Transverse colon (tissue), 4 donors: ENCODE measurements around the gene CHPF2.

Source experiments
- POLR2A ChIP-seq: fragments of 450-650 bp; IDR thresholded peaks from one replicate; pipeline ENCODE4 v1.6.1; 2016; ENCODE audit warnings: antibody characterized with exemption, mild to moderate bottlenecking, moderate library complexity
- POLR2AphosphoS5 ChIP-seq, 3 donors: sonication (generic); formaldehyde crosslinking; IDR thresholded peaks; one replicate each; pipeline ENCODE4 v1.6.1; 2016; ENCODE audit warnings: antibody characterized with exemption in 3 of 3
- TF ChIP-seq, protein P1 (sequence below), 5 experiments: fragments of 200-600 bp in 3 of 5; fragments of 450-650 bp in 2 of 5; sonication (generic) in 3 of 5; IDR thresholded peaks; 1 replicate in 2 of 5; 2 replicates in 3 of 5; pipeline ENCODE4 v1.5.1; 2016 to 2017; ENCODE audit warnings: antibody characterized with exemption in 5 of 5, inconsistent platforms in 3 of 5, mild to moderate bottlenecking in 2 of 5, moderate library complexity in 1 of 5

- TF ChIP-seq, protein P1, sequence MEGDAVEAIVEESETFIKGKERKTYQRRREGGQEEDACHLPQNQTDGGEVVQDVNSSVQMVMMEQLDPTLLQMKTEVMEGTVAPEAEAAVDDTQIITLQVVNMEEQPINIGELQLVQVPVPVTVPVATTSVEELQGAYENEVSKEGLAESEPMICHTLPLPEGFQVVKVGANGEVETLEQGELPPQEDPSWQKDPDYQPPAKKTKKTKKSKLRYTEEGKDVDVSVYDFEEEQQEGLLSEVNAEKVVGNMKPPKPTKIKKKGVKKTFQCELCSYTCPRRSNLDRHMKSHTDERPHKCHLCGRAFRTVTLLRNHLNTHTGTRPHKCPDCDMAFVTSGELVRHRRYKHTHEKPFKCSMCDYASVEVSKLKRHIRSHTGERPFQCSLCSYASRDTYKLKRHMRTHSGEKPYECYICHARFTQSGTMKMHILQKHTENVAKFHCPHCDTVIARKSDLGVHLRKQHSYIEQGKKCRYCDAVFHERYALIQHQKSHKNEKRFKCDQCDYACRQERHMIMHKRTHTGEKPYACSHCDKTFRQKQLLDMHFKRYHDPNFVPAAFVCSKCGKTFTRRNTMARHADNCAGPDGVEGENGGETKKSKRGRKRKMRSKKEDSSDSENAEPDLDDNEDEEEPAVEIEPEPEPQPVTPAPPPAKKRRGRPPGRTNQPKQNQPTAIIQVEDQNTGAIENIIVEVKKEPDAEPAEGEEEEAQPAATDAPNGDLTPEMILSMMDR (IDR thresholded peaks at IDR 0.05): no peak
- no peak for TF ChIP-seq POLR2A
- no peak for TF ChIP-seq POLR2AphosphoS5 (IDR thresholded peaks at IDR 0.05)
These were observed 14.7 kb downstream of the CHPF2 start for GRCh38 chr7:151246851-151247580.
